PC-3 (cell line): ENCODE data around the gene GRIN1. TPM values are rescaled to one million over a fixed set of nuclear protein-coding genes. Genes with fewer than 3 reads are reported as not detected.

Experiments
- ATAC-seq: fragments of 200-7000 bp; cut with Tn5 transposase; 2 replicates; pipeline ENCODE4 v1.9.1; 2020; ENCODE audit warnings: mild to moderate bottlenecking, moderate library complexity
- BruUV-seq: library from RNA; stranded (reverse); fragments of 400-500 nt; replicated peaks from 2 replicates; lab custom pipeline; 2021; lab: Mats Ljungman, UMichigan
- CTCF ChIA-PET: fragments of 300-600 bp; sonication (Branson Sonifier 250); formaldehyde crosslinking; loops from one replicate; lab custom pipeline; 2022; ENCODE audit warnings: antibody characterized with exemption; lab: Charles Lee
- POLR2A ChIA-PET: fragments of 300-600 bp; sonication (Branson Sonifier 250); formaldehyde crosslinking; loops from one replicate; lab custom pipeline; 2022; ENCODE audit warnings: antibody characterized with exemption; ENCODE audit not compliant: unreplicated experiment; lab: Charles Lee
- DNase-seq: peaks from one replicate; pipeline ENCODE4 v3.0.0-alpha.2; 2015
- H2AFZ ChIP-seq: fragments of 300-600 bp; sonication (generic); 2 replicates; pipeline ENCODE4 v1.6.0; 2016; ENCODE audit warnings: antibody characterized with exemption, low read length
- H3F3A ChIP-seq: fragments of 300-600 bp; sonication (generic); one replicate; pipeline ENCODE4 v1.6.0; 2017; ENCODE audit warnings: antibody characterized with exemption, low read length, control low read depth, mild to moderate bottlenecking; ENCODE audit not compliant: unreplicated experiment
- H3K27ac ChIP-seq: fragments of 300-600 bp; sonication (generic); 2 replicates; pipeline ENCODE4 v1.5.1; 2016; ENCODE audit warnings: mild to moderate bottlenecking, low read length
- H3K27me3 ChIP-seq: fragments of 300-600 bp; sonication (generic); 2 replicates; pipeline ENCODE4 v1.6.1; 2016; ENCODE audit warnings: low read length, mixed read lengths
- H3K36me3 ChIP-seq: fragments of 300-600 bp; sonication (generic); 2 replicates; pipeline ENCODE4 v1.6.1; 2016; ENCODE audit warnings: low read depth, mixed run types, low read length, mixed read lengths
- H3K4me1 ChIP-seq: fragments of 300-600 bp; sonication (generic); 2 replicates; pipeline ENCODE4 v1.5.1; 2016; ENCODE audit warnings: low read length; ENCODE audit not compliant: insufficient read depth
- H3K4me2 ChIP-seq: fragments of 300-600 bp; sonication (generic); 2 replicates; pipeline ENCODE4 v1.6.0; 2016; ENCODE audit warnings: low read length
- H3K4me3 ChIP-seq: fragments of 300-600 bp; sonication (generic); 2 replicates; pipeline ENCODE4 v1.5.1; 2016; ENCODE audit warnings: mild to moderate bottlenecking, low read length, mixed read lengths
- H3K79me2 ChIP-seq: fragments of 300-600 bp; sonication (generic); 2 replicates; pipeline ENCODE4 v1.6.1; 2017; ENCODE audit warnings: low read length, mixed read lengths
- H3K9ac ChIP-seq: fragments of 300-600 bp; sonication (generic); 2 replicates; pipeline ENCODE4 v1.6.0; 2016; ENCODE audit warnings: mild to moderate bottlenecking, low read length
- H3K9me2 ChIP-seq: fragments of 300-600 bp; sonication (generic); replicated peaks from 2 replicates; pipeline ENCODE4 v1.6.1; 2016; ENCODE audit warnings: mixed run types, low read length, mixed read lengths
- H3K9me3 ChIP-seq: fragments of 300-600 bp; sonication (generic); 2 replicates; pipeline ENCODE4 v1.6.1; 2016; ENCODE audit warnings: low read length, mixed read lengths
- H4K20me1 ChIP-seq: fragments of 300-600 bp; sonication (generic); 2 replicates; pipeline ENCODE4 v1.6.1; 2016; ENCODE audit warnings: low read length, mixed read lengths
- CTCF ChIP-seq: fragments of 300-600 bp; sonication (generic); conservative IDR thresholded peaks from 2 replicates; pipeline ENCODE4 v1.5.1; 2017; ENCODE audit warnings: antibody characterized with exemption, low read depth, mild to moderate bottlenecking, low read length
- EZH2 ChIP-seq: fragments of 300-600 bp; sonication (generic); IDR thresholded peaks from one replicate; pipeline ENCODE4 v1.6.1; 2017; ENCODE audit warnings: antibody characterized with exemption, mild to moderate bottlenecking, low read length; ENCODE audit not compliant: unreplicated experiment
- EZH2phosphoT487 ChIP-seq: fragments of 300-600 bp; sonication (generic); IDR thresholded peaks from 2 replicates; pipeline ENCODE4 v1.6.1; 2018; ENCODE audit warnings: mild to moderate bottlenecking, antibody characterized with exemption, low read length, borderline replicate concordance
- intact Hi-C: fragments of 100-400 bp; cut with micrococcal nuclease; formaldehyde crosslinking; loops from 2 replicates; pipeline ENCODE4 v1.9.0; 2023
- total RNA-seq: library from RNA; depleted of rRNA; stranded (reverse); fragments of >200 nt; gene quantifications from 2 replicates; pipeline ENCODE4 v1.2.3, GENCODE V29; 2014

The GRIN1 gene
- total RNA-seq, 1 experiment from 2014 or later = 0.11 TPM

GRCh38 chr9:137164370-137165249 is 25.7 kb downstream of the GRIN1 start:
- no peaks in the 10 kb centered on the region; the same call in 1 of the 2 replicates for H3K4me1 ChIP-seq
- no peaks in the 10 kb centered on the region for H3K36me3 ChIP-seq
- no peaks in the 10 kb centered on the region for H3F3A ChIP-seq
- H3K27me3 ChIP-seq = peaks cover 12% of the 10 kb centered on the region
- ChIA-PET POLR2A (no interaction called here), CTCF (no interaction called here)
- intact Hi-C loops = no loop called here
- H2AFZ ChIP-seq = no peak overlapping the region
- ATAC-seq = no peak
- TF ChIP-seq CTCF (no peak), EZH2 (no peak), EZH2phosphoT487 (no peak)
- no peak overlapping the region for H3K4me2 ChIP-seq
- no peak overlapping the region for H3K9ac ChIP-seq
- H3K9me2 ChIP-seq = no peaks in the 10 kb centered on the region
- H3K9me3 ChIP-seq = no peaks in the 10 kb centered on the region
- H3K4me3 ChIP-seq = no peak overlapping the region
- BruUV-seq = no TSS peak
- no peaks in the 10 kb centered on the region for H4K20me1 ChIP-seq
- H3K27ac ChIP-seq = no peak overlapping the region
- no peak for DNase-seq
- H3K79me2 ChIP-seq = no peaks in the 10 kb centered on the region

GRCh38 chr9:137165250-137165836 is 26.4 kb downstream of the GRIN1 start:
- intact Hi-C loops = no loop called here
- ChIA-PET POLR2A (no interaction called here), CTCF (no interaction called here)
- Histone ChIP-seq H3K4me3 (no peak overlapping the region), H3K36me3 (no peaks in the 10 kb centered on the region), H3F3A (no peaks in the 10 kb centered on the region), H3K79me2 (no peaks in the 10 kb centered on the region), H4K20me1 (no peaks in the 10 kb centered on the region), H2AFZ (no peak overlapping the region), H3K9me2 (no peaks in the 10 kb centered on the region), H3K4me1 (no peaks in the 10 kb centered on the region), H3K4me2 (no peak overlapping the region), H3K27me3 (peaks cover 12% of the 10 kb centered on the region), H3K27ac (no peak overlapping the region), H3K9me3 (no peaks in the 10 kb centered on the region), H3K9ac (no peak overlapping the region)
- BruUV-seq = no TSS peak
- DNase-seq (no peak), ATAC-seq (no peak)
- no peak for TF ChIP-seq EZH2phosphoT487
- no peak for TF ChIP-seq EZH2
- TF ChIP-seq CTCF = no peak
